ENCODE measurements around the gene NKTR. TPM values are rescaled to one million over a fixed set of nuclear protein-coding genes. Genes with fewer than 3 reads are reported as not detected.

NKTR gene
- total and polyA plus RNA-seq, 9 of the 15 experiments (the other 6 are each of a cell fraction or from before 2014, with no cell fraction given), result 19.7 to 123 (median 92.6) TPM

DNA sequence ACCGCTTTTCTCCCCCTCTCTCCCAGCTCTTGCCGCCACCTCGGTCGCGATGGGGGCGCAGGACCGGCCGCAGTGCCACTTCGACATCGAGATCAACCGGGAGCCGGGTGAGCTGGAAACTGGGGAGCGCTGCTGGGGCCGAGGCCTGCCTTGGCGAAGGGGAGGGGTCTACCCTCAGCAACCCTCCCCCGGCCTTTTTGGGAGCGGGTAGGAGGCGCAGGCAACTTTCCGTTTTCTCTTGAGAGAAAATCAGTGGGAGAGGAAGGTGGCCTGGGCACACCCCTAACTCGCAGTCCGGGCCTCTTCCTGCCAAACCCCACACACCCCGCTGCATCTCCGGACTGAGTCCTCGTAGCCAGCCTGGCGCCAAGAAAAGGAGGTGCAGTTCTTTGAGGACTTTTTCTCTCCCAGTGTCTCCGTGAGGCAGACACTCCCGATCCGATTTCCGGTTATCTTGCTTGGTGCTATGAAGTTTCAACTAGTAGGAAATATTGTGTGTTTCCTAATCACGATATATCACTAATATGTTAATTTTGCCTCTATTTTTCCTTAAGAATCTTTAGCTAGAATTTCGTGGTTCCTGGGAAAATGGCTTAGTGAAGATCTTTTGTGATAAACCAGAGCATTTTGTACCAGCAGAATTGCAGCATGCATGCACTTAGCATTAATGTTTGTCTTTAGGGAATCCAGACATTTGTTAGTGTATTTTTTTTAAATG is 631 bp downstream of the NKTR start (continued):
- TF ChIP-seq RFX7 (CRISPR knock-in tag; IDR thresholded peaks at IDR 0.05) (no peak), RHOXF2B (CRISPR knock-in tag; conservative IDR thresholded peaks at IDR 0.05) (no peak), CBX3 (IDR thresholded peaks at IDR 0.05; ENCODE audit: borderline replicate concordance in 1 of 2, low read length in 2 of 2) (no peak), ZNF324 (CRISPR knock-in tag; IDR thresholded peaks at IDR 0.05) (no peak), MTA3 (IDR thresholded peaks at IDR 0.05; ENCODE audit: borderline replicate concordance) (peak; percentile 44; the same call in 1 of the 2 replicates), HMG20B (CRISPR knock-in tag; IDR thresholded peaks at IDR 0.05) (no peak), CC2D1A (IDR thresholded peaks at IDR 0.05) (0 out of 2 replicates have a peak, but pooled peaks have one; percentile 54), JUND (IDR thresholded peaks at IDR 0.05; ENCODE audit: borderline replicate concordance, low read depth, low read length) (no peak), JUND (tag; IDR thresholded peaks at IDR 0.05; ENCODE audit: borderline replicate concordance, low read depth, low read length) (no peak), SMARCE1 (IDR thresholded peaks at IDR 0.05) (peak; percentile 50; the same call in 1 of the 2 replicates), KLF1 (tag; IDR thresholded peaks at IDR 0.05) (no peak), NCOA1 (IDR thresholded peaks at IDR 0.05; ENCODE audit: low read depth) (no peak), GABPB1 (CRISPR knock-in tag; IDR thresholded peaks at IDR 0.05) (0 out of 2 replicates have a peak, but pooled peaks have one; percentile 37), FOXA3 (CRISPR knock-in tag; conservative IDR thresholded peaks at IDR 0.05 in 1 of 2, IDR thresholded peaks at IDR 0.05 in 1 of 2) (no peak), HDAC6 (IDR thresholded peaks at IDR 0.05; ENCODE audit: low read depth, low read length) (no peak)
- TF ChIP-seq, protein P1, sequence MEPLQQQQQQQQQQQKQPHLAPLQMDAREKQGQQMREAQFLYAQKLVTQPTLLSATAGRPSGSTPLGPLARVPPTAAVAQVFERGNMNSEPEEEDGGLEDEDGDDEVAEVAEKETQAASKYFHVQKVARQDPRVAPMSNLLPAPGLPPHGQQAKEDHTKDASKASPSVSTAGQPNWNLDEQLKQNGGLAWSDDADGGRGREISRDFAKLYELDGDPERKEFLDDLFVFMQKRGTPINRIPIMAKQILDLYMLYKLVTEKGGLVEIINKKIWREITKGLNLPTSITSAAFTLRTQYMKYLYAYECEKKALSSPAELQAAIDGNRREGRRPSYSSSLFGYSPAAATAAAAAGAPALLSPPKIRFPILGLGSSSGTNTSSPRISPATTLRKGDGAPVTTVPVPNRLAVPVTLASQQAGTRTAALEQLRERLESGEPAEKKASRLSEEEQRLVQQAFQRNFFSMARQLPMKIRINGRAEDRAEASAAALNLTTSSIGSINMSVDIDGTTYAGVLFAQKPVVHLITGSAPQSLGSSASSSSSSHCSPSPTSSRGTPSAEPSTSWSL (CRISPR knock-in tag; IDR thresholded peaks at IDR 0.05; ENCODE audit: borderline replicate concordance), result no peak
- TF ChIP-seq, protein P2, sequence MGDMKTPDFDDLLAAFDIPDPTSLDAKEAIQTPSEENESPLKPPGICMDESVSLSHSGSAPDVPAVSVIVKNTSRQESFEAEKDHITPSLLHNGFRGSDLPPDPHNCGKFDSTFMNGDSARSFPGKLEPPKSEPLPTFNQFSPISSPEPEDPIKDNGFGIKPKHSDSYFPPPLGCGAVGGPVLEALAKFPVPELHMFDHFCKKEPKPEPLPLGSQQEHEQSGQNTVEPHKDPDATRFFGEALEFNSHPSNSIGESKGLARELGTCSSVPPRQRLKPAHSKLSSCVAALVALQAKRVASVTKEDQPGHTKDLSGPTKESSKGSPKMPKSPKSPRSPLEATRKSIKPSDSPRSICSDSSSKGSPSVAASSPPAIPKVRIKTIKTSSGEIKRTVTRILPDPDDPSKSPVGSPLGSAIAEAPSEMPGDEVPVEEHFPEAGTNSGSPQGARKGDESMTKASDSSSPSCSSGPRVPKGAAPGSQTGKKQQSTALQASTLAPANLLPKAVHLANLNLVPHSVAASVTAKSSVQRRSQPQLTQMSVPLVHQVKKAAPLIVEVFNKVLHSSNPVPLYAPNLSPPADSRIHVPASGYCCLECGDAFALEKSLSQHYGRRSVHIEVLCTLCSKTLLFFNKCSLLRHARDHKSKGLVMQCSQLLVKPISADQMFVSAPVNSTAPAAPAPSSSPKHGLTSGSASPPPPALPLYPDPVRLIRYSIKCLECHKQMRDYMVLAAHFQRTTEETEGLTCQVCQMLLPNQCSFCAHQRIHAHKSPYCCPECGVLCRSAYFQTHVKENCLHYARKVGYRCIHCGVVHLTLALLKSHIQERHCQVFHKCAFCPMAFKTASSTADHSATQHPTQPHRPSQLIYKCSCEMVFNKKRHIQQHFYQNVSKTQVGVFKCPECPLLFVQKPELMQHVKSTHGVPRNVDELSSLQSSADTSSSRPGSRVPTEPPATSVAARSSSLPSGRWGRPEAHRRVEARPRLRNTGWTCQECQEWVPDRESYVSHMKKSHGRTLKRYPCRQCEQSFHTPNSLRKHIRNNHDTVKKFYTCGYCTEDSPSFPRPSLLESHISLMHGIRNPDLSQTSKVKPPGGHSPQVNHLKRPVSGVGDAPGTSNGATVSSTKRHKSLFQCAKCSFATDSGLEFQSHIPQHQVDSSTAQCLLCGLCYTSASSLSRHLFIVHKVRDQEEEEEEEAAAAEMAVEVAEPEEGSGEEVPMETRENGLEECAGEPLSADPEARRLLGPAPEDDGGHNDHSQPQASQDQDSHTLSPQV (IDR thresholded peaks at IDR 0.05), result no peak
- TF ChIP-seq, protein P3, sequence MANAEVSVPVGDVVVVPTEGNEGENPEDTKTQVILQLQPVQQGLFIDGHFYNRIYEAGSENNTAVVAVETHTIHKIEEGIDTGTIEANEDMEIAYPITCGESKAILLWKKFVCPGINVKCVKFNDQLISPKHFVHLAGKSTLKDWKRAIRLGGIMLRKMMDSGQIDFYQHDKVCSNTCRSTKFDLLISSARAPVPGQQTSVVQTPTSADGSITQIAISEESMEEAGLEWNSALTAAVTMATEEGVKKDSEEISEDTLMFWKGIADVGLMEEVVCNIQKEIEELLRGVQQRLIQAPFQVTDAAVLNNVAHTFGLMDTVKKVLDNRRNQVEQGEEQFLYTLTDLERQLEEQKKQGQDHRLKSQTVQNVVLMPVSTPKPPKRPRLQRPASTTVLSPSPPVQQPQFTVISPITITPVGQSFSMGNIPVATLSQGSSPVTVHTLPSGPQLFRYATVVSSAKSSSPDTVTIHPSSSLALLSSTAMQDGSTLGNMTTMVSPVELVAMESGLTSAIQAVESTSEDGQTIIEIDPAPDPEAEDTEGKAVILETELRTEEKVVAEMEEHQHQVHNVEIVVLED (CRISPR knock-in tag; IDR thresholded peaks at IDR 0.05), result no peak
- TF ChIP-seq, protein P4, sequence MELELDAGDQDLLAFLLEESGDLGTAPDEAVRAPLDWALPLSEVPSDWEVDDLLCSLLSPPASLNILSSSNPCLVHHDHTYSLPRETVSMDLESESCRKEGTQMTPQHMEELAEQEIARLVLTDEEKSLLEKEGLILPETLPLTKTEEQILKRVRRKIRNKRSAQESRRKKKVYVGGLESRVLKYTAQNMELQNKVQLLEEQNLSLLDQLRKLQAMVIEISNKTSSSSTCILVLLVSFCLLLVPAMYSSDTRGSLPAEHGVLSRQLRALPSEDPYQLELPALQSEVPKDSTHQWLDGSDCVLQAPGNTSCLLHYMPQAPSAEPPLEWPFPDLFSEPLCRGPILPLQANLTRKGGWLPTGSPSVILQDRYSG (tag; conservative IDR thresholded peaks at IDR 0.05; ENCODE audit: low read depth), result no peak
- TF ChIP-seq, protein P5, sequence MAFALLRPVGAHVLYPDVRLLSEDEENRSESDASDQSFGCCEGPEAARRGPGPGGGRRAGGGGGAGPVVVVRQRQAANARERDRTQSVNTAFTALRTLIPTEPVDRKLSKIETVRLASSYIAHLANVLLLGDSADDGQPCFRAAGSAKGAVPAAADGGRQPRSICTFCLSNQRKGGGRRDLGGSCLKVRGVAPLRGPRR (CRISPR knock-in tag; IDR thresholded peaks at IDR 0.05), result no peak

All from K562 (cell line).